GM19452 (cell line): ENCODE results near the gene DNAAF3.
"Not testable (repeated sequence)": the region's sequence is repeated elsewhere in the genome, so short reads cannot be mapped to it uniquely, and the experiment has no call there.

Source experiments
- ATAC-seq: cut with Tn5 transposase; IDR thresholded peaks from one replicate; pipeline ENCODE4 v1.9.1; 2021; ENCODE audit not compliant: unreplicated experiment

The DNAAF3 gene

DNA sequence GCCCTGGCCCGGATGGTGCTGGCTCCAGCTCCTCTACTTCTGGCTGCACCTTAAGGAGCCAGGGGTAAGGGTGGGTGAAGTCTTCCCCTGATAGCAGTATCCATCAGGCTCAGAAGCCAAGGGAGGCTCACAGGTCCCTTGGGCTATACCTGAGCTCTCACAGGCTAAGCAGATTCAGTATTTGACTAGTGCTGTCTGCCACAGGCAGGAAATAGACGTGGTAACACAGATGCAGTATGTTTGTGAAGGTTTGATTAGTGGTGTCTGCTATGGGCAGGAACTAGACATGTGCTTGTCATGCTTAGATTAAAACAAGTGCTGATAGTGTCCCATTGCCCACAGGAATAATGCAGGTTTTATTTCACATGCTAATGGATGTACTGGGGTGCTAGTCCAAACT lies 9.7 kb upstream of the DNAAF3 start:
- ATAC-seq: no peak

DNA sequence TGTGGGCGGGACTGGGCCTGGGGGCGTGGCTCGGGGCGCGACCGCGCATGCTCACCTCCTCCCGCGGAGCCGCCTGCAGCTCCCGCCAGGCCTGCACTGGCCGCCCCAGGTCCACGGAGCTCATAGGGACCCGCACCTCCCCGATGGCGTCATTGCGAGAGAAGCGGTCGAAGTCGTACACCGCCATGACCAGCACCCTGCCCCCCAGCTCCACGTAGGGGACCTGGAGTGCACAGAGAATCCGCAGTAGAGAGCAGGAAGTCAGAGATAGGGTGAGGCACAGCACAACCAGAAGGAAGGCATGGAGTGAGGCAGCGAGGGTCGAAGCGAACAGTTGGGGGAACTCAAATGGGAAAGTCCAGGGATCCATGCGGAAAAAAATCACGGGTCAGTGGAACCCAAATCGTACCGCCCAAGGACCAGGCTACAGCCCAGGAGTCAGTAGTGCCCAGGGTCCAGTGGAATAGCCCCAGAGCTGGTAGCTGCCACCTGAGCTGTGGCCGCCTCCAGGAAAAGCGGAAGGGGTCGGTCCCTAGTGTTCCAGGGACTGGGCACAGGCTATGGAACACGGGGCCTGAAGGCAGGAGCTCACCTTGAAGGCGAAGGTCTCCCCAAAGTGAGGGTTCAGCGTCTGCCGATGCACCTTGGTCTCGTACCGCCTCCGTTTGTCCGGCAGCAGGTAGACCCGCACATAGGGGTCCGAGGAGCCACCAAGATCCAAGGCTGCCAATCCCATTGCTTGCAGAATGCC lies 8.9 kb upstream of the DNAAF3 start:
- no peak for ATAC-seq

DNA sequence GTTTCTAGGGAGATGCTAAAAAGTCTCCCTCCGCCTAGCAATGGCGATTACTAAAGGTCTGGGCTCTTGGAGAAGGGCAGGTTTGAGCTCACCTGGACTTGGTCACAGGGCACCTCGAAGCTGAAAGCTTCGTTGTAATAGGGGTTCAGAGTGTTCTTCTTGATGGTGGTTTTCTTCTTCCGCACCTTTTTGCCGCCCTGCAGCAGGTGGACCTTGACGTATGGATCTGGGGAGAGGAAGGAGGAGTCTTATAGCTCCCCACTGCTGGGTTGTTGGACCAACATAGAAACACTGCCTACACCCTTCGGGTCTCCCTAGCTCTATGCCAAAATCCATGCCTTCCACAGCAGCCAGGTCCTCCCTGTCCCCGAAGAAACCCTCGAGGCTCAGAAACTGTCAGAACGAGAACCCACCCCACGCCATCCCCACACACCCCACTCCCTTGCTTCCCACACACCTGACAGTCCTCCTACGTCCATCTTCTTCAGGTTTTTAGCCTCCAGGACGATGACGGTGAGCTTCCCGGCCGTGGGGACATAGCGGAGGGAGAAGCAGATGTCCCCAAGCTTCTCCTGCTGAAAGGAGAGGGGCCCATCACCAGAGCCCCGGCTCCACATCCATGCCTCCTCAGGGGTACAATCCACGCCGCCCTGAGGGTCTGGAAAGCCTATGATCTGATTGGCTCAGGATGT lies 8.2 kb upstream of the DNAAF3 start:
- ATAC-seq: no peak

DNA sequence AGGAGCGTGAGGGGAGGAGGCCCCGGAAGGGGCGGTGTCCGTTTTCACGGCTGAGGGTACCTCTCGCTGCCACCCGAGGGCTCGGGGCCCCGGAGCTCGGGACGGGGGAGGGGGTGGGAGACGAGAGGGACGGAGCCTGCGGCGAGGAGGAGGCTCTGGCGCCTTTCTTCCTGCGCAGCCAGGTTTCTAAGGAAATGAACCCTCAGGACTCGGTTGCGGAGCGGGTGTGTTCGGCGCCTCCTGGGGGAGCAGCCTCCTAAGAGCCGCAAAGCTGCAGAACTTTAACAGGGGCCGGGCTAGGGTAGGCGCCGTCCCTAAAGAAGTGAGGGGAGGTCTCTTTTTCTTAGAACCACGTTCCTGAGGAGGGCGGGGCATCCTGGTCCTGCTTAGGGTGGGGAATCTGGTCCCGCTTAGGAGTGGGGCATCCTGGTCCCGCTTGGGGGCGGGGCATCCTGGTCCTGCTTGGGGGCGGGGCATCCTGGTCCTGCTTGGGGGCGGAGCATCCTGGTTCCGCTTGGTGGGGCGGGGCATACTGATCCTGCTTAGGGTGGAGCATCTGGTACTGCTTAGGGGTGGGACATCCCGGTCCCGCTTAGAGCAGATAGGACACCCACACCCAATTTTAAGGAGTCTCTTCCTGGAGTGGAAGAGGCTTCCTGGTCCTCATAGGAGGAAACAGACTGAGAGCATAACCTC lies 7.4 kb upstream of the DNAAF3 start:
- ATAC-seq: no peak

DNA sequence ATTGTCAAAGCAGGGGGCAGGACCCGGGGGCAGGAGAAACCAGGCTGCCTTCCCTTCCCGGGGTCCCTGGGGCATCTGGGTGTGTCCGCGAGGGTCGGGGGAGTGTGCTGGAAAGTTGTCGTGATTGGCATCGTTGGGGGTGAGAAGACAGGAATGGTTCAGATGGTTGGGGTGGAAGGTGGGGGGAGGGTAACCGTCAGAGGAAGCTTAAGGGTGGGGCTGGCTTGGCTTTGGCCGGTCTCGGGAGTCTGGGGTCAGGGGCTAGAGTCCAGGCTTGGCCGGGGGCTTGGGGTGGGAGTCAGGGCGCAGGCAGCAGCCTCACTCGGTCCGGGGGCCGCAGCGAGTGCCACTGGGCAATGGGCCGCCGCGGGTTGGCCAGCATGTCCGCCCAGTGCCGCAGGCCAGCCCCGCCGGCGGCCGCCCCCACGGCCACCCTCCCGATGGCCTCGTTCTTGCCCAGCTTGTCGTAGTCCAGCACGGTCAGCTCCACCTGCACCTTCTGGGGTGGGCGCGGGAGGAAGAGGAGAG lies 6.8 kb upstream of the DNAAF3 start:
- ATAC-seq: no peak

DNA sequence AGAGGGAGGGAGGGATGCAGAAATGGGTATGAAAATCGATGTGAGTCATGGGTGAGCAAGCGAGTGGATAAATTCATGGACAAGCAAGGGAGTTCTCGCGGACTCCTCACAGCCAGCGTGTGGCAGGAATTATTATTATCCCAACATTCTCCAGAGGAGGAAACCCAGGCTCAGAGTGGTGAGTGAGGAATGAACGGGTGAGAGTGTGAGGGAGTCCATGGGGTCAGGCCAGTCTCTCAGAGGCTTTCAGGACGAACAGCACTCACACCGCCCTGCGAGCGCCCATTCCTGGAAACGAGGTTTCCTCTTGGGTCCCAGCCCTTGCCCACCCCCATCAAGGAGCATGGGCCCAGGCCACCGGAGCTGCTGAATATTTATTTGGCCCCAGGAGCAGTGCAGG lies 6.3 kb upstream of the DNAAF3 start:
- ATAC-seq: no peak

DNA sequence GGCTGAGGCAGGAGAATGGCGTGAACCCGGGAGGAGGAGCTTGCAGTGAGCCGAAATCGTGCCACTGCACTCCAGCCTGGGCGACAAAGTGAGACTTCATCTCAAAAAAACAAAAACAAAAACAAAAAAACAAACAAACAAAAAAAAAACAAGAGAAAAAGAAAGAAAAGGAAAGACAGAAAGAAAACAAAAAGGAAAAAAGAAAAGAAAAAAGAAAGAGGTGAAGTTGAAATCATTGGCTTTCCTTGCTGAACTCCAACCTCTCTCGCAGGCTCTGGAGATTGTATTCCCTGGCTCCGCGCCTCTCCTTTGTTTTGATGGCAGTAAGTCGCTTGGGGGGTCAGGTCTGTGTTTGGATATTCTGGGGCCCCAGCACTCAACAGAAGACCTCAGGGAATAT lies 5.9 kb upstream of the DNAAF3 start:
- ATAC-seq: not testable (repeated sequence)

DNA sequence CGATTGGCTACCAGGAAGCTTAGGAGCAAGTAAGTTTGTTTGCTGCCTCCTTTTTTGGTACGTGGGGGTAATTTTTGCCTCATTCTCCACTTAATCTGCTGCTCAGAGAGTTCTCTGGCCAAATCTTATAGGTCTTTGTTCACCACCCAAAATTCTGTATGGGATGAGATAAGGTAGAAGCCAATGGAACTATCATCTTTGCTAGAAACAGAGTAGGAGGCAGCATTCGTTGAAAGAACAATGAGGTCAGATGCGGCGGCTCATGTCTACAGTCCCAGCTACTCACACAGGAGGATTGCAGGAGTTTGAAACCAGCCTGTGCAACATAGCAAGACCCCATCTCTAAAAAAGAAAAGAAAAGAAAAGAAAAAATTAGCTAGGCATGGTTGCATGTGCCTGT lies 5.0 kb upstream of the DNAAF3 start:
- ATAC-seq: no peak

DNA sequence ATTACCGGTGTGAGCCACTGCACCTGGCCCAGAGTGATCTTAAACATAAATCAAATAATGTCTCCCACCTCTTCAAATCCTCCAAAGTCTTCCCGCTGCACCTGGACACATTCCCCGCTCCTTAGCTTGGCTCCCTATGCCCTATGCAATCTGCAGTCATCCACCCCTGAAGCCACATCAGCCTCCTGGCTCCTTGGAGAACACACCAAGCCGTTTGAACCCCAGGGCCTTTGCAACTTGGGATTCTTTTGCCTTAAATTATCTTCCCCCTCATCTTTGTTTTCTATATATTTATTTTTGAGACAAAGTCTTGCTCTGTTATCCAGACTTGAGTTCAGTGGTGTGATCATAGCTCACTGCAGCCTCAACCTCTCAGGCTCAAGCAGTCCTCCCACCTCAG lies 2.7 kb upstream of the DNAAF3 start:
- ATAC-seq: no peak

DNA sequence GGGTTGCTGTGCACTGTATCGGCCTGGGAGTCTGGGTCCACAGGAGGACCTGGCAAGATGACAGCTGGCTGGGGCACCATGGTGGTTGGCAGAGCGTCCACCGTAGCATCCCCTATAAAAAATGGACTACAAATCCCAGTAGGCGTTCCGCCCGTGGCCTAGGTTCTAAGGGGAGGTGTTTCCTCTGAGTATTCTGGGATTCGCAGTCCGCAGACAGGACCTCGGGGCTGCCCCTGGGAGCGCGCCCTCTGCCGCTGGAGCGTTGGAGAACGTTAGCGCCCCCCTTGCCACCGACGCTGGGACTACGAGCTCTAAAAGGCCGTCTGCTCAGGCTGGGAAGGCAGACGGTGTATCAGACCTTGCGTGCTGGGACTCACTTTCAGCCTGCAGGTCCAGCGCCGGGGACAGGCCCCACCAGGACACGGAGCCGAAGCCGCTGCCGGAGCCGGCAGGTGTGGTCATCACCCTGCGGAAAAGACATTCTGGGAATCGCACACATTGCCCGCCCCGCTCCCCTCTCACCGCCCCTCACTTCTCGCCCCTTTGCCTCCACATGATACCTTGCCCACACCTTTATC lies 372 bp downstream of the DNAAF3 start:
- ATAC-seq: no peak

DNA sequence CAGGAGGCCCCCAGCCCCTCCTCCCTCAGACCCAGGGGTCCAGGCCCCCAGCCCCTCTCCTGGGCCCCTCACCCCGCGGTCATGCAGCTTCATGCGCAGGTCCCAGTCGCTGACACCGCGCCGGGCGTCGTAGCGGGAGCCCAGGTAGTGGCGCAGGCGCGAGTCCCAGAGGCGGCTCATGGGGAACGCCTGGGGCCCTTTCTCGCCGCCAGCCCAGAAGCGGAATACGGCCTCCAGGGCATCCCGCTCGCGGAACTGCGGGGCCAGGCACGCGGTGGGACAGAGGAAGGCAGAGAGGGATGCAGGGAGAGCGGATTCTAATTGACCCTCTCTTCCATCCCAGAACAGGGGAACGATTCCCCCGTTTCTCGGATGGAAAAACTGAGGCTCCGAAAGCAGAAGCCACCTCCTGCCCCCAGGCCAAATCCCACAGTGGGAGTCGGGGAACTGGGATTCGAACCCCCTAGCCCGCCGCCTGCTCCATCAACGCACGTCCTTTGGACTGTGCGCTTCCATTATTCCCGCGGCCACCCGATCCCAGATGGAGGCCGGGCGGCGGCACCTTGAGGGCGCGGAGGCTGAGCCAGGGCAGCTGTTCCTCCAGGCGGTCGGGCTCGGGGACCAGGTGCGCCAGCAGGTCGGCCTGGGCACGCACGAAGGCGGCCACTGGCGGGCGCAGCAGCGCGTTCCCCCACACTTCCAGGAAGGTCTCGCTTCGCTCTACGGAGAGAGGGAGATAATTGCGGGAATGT lies 4.7 kb downstream of the DNAAF3 start:
- ATAC-seq: no peak

DNA sequence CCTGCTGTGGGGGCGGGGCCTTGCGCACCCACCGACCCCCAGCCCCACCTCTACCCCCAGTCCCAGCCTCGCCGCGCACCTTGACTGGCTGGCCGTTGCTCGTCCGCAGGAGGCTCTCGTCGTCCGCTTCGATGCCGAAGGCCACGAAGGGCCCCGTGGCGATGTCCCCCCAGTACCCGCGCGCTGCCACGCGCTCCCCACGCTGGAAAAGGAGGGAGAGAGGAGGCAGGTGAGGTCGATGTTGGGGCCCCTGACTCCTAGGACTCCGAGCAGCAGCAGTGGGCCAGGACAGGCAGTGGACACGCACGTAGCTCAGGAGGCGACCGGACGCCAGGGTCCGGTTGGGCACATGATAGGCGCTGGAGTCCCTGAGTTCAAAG lies 5.4 kb downstream of the DNAAF3 start:
- ATAC-seq: no peak

DNA sequence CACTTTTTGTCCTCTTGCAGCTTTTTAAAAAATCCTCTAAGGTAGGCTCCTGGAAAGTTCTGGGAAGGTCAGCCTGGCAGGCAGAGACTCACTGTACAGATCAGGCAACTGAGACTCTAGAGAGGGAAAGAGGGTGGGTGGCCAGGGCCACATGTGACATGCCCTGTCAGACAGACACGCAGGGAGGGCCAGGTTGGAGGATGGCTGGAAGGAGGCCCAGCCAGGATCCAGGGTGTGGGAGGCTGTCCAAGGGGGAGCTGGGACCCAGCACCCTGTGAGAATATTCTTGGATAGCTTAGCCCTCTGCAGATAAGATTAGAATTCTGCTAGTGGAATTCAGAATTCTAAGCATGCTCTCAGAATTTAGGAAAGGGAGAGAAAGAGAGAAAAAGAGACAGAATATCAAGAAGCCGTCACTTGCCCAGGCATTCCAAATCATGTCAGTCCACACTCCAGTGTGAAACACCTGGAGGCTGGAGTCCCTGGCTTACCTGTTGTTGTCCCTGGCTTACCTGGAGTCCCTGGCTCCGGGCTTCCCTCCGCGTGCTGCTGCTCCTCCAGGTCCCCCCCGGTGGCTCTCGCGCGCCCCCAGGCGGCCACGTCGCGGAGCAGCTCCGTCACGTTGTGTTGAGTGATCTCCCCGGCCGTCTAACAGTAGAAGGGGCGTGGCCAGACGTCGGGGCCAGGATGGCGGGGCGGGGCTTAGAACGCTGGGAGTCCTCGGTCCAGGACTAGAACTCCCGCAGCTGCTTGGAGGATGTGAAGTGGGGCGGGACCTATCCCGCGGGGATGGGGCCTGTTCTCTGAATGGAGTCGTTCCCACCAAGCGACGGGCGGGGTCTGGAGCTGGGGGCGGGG lies 6.1 kb downstream of the DNAAF3 start:
- peak; percentile 60 for ATAC-seq

DNA sequence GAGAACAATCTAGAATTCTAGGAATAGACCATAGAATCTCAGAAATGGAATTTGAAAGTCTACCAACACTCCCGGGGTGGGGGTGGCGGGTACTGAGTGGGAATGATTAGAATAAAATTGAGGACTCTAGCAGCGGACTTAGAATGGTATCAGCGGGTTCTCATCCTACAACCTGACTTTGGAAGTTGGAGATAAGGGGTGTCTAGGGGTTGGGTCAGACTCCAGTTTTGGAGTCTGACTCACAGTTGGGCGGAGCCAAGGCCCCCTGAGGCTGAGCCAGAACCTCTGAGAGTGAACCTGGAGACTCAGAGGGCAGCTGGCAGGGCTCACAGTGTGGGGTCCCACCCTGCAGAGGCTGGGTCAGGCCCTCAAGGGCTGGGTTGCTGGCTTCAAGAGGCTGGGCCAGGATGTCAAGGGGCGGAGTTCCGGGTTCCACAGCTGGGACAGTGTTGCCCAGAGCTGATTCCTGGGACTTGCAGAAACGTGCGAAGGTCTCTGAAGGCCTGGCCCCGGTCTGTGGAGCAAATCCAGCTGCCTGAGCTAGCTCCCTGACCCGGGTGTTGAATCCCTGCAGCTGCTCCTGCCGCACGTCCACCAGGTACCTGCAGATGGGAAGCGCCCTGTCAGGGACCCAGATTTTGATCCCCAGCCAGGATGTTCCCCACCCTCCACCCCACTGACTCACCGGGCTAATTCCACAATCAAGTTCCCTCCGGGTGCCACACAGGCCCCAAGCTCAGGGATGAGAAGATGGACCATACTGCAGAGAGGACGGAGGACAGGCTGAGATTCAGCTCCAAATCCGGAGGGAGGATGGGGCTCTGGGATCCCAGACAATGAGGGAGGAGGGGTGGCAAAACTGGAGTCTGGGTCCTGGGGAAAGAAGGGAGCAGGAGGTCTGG lies 7.3 kb downstream of the DNAAF3 start:
- ATAC-seq: no peak

DNA sequence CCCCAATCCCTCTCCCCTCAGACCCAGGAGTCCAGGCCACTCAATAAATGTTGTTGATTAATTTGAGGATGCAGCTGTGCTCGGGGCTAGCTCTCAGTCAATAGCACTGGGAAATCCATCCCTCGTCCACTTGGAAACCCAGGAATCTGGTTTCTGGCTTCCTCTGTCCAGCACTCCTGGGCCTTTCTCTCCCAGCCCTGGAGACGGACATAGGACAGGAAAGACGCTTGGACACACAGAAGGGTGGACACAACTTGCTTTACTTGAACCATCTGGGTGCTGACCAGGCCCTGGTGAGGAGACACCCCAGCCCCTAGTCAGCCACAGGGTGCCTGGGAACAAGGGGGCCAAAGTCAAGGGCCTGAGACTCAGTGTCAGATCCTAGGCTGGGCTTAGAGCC lies 8.0 kb downstream of the DNAAF3 start:
- no peak for ATAC-seq

DNA sequence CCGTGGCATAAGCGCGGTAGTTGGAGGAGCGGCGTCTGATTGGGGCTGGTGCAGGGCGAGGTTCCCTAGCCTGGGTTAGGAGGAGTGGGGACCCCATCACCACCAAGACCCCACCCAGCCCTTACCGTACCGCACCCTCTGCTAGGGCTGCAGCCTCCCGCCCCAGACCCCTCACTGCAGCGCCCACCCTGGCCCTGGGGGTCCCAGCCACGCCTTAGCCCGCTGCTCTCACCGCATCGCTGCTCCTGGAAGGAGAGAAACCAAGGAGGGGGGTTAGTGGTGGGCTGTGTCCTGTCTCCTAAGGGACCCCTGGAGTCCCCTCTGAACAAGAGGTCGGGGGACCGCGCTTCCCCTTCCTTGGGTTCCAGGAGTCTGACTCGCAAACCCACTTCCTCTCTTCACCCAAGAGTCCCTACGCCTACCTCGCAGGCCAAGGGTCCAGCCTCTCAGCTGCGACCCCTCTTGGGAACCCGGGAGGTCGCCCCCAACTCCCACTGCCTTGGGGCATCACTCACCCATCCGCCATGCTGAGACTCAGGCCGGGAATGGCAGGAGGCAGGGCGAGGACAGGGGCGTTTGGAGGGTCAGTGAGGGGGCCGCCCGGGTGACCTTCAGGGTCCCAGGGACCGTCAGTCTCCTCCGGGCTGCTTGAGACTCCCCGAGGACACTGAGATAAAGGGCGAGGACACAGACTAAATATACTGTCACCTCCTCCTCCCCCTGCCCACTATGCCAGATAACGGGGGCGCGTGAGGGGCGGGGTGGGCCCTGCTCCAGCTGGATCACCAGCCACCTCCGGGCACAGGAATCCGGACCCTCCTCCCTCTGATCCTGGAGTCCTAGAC lies 9.1 kb downstream of the DNAAF3 start, which contains the start of gene TNNI3:
Gene TNNI3, minus strand, starts transcription at position 669 of the 845 bp plus-strand sequence. Its CDS starts 143 bp downstream, at position 526.
- no peak for ATAC-seq

DNA sequence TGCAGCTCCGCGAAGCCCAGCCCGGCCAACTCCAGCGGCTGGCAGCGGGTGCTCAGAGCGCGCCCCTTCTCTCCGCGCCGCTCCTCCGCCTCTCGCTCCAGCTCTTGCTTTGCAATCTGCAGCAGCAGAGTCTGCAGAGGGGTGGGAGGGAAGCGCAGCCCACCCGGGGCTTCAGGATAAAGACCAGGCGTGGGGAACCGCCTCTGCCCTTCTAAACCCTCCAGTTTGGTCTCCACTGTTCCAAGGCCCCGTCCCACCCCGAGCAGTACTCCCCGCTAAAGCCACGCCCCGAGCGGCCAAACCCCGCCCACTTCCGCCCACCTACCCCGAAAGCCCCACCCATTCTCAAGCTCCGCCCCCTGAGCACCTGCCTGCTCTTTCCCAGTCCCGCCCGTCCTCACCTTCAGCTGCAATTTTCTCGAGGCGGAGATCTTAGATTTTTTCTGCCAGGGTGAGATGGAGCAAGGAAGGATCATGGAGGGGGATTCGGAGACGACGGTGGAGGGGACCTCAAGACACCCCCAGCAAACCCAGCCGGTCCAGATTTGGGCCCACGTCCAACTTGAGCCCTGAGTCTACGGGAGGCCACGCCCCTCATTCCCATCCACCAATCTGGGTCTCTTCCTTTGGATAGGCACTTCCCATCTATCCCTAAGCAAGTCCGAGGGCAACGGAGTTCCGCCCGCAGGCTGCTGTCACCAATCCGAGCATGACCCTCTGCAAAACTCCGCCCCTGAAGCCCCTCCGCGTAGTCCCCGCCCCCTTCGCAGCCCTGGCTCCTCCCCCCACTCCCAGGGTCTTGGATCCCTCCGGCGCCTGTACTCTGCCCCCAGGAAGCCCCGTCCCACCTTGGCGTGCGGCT lies 10.0 kb downstream of the DNAAF3 start:
- no peak for ATAC-seq
